ENCODE measurements around the gene PRM3. TPM values are rescaled to one million over a fixed set of nuclear protein-coding genes. Genes with fewer than 3 reads are reported as not detected.

Gene PRM3
- total RNA-seq, 2 experiments from 2014 or later = not detected

Other genes with a start within 250 kb of the PRM3 start
- 10 to 100 TPM; 30.8 to 32.9 TPM for gene SOCS1, start 17.4 kb downstream of the PRM3 start, total RNA-seq
- gene TNP2, start 4.3 kb downstream of the PRM3 start, total RNA-seq = not detected
- gene PRM2, start 2.9 kb upstream of the PRM3 start, total RNA-seq = not detected
- not detected for gene PRM1, start 7.7 kb upstream of the PRM3 start, total RNA-seq
- 10 to 100 TPM; 50.1 to 56.1 TPM for gene RMI2, start 71.8 kb upstream of the PRM3 start, total RNA-seq

Measured in activated naive CD8-positive, alpha-beta T cell treated with anti-CD3 and anti-CD28 coated beads for 36 hours (primary cell).